IPS-NIHi7 (cell line): ENCODE measurements around the gene HOMER2.
"Not testable (repeated sequence)": the region's sequence is repeated elsewhere in the genome, so short reads cannot be mapped to it uniquely, and the experiment has no call there.

Experiments
- DNase-seq: peaks from one replicate; pipeline ENCODE4 v3.0.0; 2012; ENCODE audit warnings: mixed read lengths; ENCODE audit errors: extremely low spot score

Gene HOMER2

DNA sequence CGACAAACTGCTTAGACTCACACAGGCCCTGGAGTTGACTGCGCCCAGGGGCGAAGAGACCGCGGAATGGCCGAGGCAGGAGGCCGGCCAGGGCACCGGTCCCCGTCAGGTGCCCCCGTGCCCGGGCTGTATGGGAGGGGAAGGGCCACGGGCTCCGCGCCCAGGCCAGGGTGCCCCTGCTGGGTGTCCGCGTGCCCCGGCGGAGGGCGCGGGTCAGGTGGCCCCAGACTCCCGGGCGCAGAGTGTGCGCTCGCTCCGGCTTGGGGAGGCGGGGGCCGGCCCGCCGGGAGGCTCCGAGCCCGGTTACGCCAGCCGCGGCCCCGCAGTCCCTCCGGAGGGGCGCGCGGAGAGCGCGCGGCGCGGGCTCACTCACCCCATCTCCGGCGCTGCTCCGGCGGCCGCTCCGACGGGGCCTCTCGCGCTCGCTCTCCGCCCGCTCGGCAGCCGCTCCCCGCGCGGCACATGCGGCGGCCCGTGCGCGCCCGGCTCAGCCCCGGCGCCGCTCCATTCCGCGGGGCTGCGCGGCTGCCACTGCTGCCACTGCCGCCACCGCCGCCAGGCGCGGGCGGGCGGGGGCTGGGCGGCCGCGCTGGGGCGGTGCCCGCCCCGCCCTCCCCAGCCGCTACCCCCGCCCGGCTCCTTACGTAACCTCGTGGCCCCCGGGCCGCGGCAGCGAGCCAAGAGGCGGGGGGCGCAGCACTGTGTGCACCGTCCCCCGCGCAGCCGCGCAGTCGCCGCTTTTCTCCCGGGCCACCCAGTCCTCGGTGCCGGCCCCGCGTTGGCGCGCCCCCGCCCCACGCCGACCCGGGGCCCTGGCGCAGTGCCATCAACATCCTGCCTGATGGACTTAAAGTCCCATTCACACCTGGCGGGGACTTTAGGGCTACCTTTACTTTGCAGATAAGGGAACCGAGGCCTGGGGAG lies at the start of gene HOMER2:
Gene HOMER2 (minus strand): TSS at position 563 of the 924 bp plus-strand sequence. CDS start 185 bp downstream, at position 378.
- peak; percentile 70 for DNase-seq

DNA sequence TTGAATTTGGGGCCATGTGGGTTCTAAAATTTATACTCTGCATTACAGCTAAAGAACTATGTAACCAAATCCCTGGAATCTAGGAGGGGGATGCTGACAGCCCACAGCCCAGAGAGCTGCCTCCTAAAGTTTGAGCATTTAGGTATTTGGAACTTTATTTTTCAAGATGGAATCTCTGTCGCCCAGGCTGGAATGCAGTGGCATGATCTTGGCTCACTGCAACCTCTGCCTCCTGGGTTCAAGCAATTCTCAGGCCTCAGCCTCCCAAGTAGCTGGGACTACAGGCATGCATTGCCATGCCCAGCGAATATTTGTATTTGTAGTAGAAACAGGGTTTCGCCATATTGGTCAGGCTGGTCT lies 48.1 kb upstream of the HOMER2 start:
- DNase-seq: not testable (repeated sequence)

DNA sequence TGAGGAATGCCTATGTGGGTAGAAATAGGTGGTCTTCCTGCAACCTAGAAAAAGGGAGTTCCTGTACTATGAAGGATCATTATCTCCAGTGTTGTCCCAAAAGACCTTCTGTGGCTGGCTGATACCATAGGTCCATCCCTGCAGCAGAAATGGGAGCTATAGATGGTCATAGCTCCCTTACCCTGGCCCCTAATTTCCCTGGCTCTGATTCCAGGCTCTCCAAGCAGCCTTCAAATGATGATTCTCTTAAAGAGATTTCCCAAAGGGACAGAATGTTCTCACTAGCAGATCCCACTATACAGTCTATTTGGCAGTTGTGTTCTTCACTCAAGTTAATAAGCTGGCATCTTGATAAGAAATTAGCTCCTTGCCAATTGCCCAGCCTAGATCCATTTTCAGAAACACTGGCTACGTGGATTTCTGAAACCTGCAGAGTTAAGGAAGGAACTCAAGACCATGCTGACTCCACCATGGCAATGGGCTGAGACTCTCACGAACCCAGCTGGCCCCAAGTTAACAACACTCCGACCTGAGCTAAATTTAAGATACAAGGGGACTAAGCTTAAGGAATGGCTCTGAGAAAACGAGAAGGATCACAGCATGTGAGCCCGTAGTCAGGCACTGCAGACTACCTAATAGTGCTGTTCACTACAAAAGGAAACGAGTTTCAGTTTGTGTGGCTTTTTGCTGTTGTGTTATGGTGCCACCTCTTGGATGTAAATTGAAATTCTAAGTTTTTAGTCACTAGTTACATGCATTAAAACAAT lies 47.6 kb upstream of the HOMER2 start:
- DNase-seq: peak; percentile 44

DNA sequence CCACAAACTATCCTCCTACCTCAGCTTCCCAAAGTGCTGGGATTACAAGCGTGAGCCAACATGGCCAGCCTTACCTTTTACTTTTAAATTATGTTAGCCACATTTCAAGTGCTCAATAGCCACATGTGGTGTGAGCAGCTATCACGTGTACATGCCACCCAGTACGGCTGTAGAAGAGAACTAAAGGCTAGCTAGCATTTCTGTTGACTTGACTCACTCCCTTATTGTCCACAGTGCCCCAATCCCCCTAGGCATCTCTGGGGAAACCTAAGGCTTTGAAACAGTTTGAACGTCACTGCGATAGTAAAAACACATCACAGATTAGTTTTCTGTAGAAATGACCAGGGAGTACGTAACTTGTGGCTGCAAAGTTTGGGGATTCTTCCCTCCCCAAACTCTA lies 46.9 kb upstream of the HOMER2 start:
- no peak for DNase-seq

DNA sequence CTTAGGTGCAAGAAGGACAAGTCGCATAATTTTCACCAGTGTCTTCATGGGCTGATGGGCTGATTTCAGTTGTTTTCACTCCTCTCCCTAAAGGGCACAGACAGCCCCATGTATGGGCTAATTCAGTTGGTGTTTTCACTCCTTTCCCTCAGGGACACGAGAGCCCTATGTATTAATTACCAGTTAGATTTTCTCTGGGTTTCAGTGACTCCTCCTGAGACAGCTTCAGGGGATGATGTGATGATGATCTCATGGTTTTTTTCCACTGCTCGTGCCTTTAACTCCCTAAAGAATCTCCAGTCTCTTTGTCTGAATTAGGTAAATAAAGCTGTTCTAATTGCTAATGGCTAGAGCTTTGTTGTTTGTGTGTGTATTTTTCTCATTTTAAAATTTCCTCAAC lies 43.4 kb upstream of the HOMER2 start:
- no peak for DNase-seq

DNA sequence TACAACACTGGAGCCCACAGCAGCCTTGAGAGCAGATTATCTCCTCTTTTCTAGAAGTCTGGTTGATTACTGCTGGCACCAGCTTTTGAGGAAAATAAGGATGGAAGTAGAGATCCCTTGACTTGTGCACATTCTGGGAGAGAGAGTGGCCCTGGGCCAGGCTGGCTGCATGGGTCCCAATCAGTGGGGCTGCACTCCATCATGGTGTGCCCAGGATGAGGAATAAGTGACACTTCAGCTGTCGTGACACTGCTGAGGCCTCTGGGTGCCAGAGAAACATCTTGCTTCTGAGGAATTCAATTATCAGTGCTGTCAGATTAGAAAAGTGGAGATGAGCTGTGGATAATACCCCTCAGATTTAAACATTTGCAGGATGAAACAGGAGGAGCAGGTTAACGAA lies 42.6 kb upstream of the HOMER2 start:
- DNase-seq: no peak

DNA sequence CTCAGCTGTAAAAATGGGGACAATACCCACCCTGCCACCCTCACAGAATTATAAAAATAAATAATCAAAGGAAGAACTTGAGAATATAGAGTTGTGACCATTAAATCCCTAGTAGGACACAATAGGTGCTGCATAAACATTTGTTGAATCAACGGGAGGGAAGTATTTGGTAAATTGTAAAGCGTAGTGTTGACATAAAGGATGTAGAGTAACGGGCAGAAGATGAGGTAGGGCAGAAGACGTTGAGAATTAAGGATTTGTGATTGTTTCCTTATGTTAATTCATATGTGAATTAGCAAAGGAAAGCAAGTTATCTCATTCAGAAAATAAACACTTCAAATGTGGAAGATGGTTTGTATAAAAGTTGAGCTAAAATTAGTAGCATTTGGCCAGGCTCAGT lies 40.6 kb upstream of the HOMER2 start:
- no peak for DNase-seq

DNA sequence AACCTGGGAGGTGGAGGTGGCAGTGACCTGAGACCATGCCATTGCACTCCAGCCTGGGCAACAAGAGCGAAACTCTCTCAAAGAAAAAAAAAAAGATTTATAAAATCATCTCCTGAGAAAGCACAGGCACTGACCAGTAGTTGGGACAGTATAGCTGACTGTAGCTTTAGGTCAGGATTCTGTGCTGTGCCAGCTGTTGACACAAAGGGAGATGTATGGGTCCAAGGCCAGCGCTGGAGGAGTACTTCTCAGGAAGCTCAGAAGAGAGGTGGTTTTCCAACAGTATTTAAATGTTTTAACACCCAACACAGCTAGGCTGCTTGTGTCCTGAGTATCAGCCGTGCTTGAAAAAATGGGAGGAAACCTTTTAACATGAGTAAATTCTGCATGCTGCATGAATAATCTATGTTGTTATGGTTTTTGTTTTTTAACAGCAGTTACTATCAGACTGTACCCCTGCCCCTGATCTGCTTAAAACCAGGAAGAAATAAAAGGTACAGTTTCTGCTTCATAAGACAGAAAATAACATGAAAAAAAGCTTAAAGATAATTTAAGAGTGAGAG lies 40.0 kb upstream of the HOMER2 start:
- no peak for DNase-seq

DNA sequence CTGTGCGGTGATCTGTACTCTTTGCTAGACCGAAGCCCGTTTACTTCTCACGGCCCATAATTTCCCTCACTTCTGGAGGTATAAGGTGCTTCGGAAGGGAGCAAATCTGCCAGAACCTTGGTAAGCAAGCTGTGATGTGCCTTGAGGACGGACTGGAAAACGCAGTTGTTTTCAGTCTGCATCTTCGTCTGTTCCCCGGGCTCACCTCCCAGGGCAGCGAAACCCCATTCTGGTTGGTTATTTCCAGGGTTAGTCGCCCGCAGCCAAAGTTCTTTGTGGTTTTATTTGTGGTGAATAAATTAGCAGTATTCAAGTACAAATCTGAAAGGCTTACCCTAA lies 33.9 kb upstream of the HOMER2 start:
- peak; percentile 41 for DNase-seq

DNA sequence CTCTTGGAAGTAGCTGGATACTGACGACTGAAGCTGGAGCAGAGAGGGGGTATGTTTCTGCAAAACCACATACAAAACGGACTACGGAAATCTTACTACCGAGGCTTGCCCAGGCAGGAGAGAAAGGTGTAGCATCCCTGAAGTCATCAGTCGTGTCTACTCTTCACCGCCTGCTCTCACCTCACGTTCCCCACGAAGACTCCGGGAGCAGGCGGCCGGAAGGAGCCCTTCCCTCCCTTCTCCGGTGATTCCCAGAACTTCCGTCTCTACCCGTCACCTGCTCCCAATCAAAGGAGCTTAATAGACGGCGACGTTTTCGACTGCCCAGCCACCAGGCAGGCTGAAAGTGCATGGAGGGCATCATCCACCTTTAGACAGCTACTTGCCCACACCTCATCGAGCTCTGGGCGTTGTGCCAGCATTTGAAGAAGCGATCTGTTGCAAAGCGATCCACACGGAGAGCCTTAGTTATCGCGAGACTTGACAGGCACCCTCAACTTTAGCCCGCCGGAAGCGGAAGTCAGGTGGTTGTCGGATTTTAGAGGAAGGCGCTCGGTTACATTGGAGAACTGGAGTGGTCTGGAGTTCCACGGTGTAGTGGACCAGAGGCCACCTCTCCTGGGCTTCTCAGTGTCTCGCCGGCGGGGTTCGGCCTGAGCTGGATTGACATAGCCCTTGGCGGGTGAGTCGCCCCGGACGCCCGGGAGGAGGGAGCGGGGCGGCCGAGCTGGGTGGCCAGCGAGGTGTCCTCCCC lies 33.3 kb upstream of the HOMER2 start, which contains the start of gene RAMAC:
Gene RAMAC (plus strand): TSS at position 523 of the 754 bp plus-strand sequence. CDS start 2,809 bp downstream, outside the sequence.
- DNase-seq: peak; percentile 88

DNA sequence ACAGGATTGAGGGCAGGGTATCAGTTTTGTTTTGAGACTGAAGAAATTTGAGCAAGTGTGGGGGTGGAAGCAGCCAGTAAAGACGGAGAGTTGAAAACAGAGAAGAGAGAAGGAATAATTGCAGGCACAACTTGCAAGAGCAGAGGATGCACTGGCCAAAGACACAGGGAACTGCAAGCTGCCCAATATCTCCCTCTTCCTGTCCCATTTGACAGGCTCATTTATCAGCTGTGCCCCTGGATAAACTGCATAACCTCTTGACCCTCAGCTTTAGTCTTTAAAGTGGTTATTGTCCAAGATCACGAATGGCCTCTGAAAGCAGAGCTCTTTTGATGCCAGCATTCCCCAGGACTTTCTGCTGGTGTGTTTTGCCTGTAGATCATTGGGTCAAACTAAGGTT lies 28.5 kb upstream of the HOMER2 start:
- no peak for DNase-seq

DNA sequence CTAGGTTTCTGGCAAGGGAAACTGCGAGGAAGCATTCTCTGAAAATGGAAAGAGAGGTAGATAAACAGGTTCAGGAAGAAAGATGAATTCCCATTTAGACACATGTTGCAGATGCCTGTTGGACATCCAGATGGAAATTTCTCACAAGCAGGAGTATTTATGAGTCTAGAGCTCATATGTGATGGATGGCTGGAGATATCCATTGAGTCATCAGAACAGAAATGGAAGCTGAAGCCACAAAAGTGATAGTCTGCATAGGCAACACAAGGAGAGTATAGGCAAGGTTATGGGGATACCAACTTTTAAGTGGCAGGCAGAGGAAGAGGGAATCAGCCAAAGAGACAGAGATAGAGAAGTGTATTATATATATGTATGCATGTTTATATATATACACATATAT lies 27.2 kb upstream of the HOMER2 start:
- DNase-seq: no peak

DNA sequence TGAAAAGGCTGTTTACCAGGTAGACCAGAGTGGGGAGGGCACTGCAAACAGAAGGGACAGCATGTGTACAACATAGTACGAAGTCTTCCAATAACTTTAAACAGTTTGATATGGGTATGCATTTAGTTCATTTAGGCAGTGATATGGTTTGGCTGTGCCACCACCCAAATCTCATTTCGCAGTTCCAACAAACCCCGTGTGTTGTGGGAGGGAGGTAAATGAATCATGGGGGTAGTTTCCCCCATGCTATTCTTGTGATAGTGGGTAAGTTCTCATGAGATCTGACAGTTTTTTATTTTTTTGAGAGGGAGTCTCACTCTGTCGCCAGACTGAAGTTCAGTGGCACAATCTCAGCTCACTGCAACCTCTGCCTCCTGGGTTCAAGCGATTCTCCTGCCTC lies 25.9 kb upstream of the HOMER2 start:
- no peak for DNase-seq

DNA sequence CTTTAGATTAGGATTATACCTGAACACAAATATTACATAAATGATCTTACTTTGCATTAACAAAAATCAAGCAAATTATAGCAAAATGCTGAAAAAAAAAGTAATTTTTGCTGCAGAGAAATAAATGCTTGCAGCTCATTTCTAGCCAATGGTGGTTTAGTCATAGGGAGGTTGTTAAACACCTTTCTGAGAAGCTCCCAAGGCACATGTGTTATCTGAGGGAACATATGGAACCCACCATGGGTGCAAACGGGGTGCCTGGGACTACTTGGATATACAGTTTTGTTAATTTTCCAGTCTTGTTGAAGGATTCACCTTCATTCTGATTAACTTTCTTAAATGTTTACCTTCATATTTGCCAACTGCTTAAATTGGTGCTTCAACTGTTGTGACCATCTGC lies 24.6 kb upstream of the HOMER2 start:
- no peak for DNase-seq

DNA sequence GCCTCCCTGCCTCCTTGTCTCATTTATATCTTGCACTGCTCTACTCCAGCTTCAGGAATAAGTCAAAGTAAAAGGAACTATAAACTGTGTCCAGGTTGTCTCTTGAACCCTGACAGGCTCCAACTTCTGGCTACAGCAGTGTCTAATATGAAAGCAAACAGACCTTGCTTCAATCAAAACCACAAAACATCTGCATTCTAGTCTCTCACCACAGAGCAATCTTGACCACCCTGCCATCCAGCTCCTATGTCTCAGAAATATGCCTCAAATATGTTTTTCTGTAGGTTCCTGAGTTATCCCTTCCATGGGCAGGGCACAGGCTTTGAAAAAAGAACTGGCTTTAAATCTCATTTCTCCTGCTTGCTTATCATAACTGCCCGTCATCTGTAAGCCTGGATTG lies 20.5 kb upstream of the HOMER2 start:
- DNase-seq: no peak

DNA sequence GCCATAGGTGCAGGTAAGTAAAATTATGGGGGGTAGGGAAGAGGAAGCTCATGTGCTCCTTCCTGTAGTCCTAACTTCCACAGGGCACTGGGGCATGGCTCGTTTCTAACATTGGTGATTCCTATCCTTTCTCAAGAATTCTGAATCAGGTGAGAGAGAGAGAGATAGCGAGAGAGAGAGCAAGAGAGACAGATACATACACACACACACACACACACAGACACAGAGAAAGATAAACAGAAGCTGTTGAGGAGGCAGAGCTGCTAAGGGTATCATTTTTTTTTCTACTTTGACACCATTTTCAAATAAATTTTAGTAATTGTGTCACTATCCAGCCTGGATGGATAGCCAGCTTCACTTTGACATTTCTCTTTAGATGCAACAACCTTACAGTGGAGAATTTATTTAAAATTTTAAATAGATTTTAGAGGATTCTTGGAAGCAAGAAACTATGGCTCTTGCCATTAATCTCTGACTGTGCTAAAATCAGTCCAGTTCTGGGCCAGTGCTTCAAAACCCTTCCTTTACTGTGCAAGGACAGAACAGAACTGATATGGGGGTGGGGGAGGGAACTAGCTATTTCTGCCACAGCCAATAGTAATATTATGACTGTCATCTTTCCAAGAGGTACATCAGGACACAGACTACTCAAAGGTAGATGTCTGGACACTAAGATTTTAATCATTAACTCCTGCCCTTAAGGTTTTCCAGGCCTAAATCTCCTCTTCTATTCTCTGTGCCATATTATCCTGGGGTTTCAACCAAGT lies 18.9 kb upstream of the HOMER2 start:
- DNase-seq: no peak

DNA sequence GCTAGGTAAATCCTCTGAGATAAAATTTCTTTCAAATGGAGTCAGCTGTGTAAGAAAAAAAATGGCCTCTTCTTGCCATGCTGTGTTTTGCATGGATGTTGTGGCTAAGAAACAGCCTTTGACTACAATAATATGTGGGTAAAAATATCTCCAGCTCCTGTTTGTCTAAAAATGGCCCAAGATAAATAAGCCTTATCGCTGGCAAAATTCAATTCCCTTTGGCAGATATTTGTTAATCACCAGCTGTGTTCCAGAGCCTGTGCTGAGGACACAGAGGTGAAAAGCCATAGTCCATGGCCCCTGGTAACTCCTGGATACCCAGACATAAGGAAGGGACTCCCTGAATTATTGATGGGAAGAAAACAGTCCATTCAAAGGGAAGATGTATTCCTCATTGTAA lies 18.2 kb upstream of the HOMER2 start:
- no peak for DNase-seq

DNA sequence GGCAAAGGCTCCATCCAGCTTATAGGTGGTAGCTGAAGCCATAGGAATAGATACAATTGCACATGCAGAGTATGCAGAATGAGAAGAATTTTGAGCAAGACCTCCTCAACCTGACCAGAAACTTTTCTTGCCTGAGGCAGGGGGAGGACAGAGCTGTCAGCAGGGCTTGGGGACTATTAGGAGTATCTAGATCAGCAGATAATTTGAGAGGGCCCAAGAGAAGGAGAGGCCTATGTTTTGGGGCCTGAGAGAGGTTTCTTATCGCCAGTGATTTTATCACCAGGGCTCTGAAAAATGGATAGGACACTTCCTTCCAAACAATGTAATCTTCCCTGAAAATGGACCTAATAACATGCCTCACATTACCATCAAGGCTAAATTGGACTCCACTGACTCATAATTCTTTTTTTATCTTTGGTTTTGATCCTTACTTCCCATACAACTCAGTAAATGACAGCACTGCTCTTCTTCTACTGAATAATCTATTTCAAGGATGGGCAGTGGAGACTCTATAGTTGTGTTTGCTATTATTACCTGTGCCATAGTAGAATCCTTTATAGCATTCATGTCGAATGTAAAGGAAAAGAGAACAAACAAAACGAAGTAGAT lies 17.7 kb upstream of the HOMER2 start:
- DNase-seq: no peak

DNA sequence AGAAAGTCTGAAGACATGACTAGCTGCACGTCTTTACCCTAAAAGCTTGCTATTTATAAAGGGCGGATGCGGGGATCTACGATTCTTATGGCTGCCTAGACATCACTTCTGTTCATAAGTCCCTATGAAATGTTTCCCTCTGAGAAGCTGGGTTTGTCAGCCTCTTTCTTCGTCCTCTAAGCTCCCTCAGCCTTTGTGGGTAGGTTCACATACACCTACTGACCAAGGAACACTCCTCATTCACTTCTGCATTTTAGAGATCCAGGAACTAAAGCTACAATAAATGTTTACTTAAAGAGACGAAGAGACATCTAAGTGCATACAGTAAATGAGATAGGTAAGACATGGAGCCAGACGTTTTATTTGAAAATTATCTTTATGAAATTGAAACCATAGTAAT lies 16.8 kb upstream of the HOMER2 start:
- no peak for DNase-seq

DNA sequence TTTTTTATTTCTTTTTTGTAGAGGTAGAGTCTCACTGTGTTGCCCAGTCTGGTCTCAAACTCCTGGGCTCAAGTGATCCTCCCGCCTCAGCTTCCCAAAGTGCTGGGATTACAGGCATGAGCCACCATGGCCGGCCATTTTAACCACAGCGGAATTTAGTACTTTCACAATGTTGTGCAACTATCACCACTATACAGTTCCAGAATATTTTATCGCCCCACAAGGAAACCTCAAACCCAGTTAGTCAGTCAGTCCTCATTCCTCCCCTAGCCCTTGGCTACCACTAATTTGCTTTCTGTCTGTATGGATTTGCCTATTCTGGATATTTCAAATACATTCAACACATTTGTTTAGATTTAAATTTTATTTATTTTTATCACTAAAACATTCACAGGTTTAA lies 15.5 kb upstream of the HOMER2 start:
- no peak for DNase-seq

DNA sequence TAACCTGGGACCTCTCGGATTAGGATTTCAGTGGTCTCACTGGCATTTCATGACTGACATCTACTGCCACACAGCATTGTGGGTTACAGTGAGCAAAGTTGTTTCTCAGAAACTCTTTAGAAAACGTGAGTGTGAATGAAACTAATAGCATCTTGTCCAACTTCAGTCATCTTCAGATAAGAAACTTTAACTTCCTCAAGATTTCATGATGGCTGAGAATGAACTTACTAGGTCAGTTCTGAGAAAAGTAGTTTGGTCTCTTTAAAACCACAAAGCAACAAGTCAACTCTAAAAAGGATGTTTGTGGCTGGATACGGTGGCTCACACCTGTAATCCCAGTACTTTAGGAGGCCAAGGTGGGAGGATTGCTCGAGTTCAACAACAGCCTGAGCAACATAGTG lies 14.2 kb upstream of the HOMER2 start:
- DNase-seq: no peak
